ENCODE measurements around the gene PROZ. TPM values are rescaled to one million over a fixed set of nuclear protein-coding genes. Genes with fewer than 3 reads are reported as not detected.

The PROZ gene
- polyA plus RNA-seq, 1 experiment = not detected

GRCh38 chr13:113122550-113123225 lies 35.8 kb upstream of the PROZ start, which contains the start of gene F10:
F10 (plus strand) TSS chr13:113122799; CDS start chr13:113122856, 57 bp downstream.
- peak within 1 kb of the TSS; percentile 32 for H3K4me3 ChIP-seq (ENCODE audit: low read depth, low read length)
- TF ChIP-seq CTCF (IDR thresholded peaks at IDR 0.05; ENCODE audit: insufficient read depth, low read depth, low read length) = no peak
- no peaks in the 10 kb centered on the region for H3K36me3 ChIP-seq (ENCODE audit: control insufficient read depth, insufficient read depth, low read length)
- CTCF ChIA-PET = interaction anchor here (1.0 to 2.4 kb wide), 3 partner anchors 9 to 55 kb away, joined by 3 to 11 read pairs (median 5); no protein-coding TSS in a partner anchor
- H3K27me3 ChIP-seq (ENCODE audit: control insufficient read depth, insufficient read depth, low read length) = peaks cover under 1% of the 10 kb centered on the region; the same call in 1 of the 2 replicates
- POLR2A ChIA-PET = no interaction called here
- peak; percentile 34 for DNase-seq (ENCODE audit: low read depth)

DNA sequence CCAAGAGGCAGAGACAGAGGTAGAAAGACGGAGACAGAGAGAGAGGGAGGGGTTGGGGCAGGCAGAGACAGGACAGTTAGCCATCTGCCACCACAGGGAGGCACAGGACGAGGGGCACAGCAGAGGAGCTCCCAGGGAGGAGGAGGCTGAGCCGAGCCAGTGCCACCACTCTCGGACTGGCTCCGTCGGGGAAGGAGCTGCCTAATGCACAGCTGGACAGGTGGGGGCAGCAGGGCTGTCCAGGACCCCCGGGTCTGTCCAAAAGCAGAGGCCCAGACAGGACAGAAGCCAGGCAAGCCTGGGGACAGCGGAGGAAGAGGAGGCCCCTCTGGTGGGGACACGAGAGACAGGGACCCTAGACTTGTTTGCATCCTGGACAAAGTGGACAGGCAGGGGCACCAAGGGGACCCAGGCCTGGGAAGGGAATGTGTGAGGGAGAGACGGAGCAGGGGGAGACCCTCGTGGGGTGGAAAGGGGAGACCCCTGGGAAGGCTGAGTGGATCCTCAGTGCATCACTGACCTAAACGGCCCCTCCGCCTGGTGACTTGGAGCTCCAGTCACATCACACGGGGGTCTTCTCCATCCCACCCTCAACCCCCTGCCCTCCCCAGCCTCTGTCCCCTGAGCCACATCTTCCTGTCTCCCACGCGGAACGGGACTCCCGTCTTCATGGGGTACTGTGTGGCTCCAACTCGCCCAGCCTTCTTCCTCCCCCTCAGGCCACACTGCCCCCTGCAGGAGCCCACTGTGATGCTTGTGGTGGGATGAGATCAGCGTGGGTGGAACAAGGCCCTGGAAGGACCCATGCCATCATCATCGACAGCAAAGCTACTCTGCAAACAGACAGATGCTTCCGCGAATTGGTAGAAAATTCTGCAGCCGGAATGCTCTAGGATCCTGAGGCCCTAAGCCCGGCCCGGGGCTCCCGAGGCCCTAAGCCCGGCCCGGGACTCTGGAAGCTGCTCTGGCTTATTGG lies 34.9 kb upstream of the PROZ start:
- no peak for DNase-seq (ENCODE audit: low read depth)
- POLR2A ChIA-PET = interaction anchor here (0.6 kb wide), 1 partner anchor 256 kb away, joined by 3 read pairs; no protein-coding TSS in a partner anchor

DNA sequence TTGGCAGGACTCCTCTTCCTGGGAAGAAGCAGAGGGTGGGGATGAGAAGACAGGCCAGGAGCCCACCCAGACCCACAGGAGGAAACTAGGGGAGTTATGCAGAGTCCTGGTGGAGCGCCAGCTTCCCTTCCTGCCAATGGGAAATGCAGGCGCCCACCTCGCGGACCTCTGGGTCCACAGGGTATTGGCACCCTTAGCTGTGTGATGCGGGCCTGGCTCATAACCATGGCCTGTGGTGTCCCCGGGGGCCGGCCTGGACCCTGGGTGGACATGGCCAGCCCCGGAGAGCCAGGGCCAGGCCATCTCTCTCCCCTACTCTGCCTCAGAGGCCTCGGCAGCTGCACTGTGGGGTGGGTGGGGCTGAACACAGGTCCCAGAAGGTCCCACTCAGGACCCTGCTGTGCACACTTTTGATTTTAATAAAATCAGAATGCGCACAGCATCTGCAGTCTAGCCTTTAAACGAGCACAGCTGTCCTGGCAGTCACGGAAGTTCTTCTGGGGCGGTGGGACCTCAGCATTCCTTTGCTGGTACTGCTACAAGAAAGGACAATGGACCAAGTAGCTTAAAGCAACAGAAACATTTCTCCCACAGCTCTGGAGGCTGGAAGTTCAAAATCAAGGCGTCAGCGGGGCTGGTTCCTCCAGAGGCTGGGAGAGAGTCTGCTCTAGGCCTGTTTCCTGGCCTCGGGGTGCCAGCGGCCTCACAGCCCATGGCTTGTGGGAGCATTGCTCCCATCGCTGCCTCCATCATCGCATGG lies 34.1 kb upstream of the PROZ start:
- POLR2A ChIA-PET = no interaction called here
- no peak for DNase-seq (ENCODE audit: low read depth)

More for the DNA sequence above, 34.9 kb upstream of the PROZ start:
- TF ChIP-seq CTCF (IDR thresholded peaks at IDR 0.05; ENCODE audit: insufficient read depth, low read depth, low read length) = peak; percentile 31; the same call in 1 of the 2 replicates
- H3K4me3 ChIP-seq (ENCODE audit: low read depth, low read length) = peak overlapping the region; percentile 32
- CTCF ChIA-PET = interaction anchor here (1.2 to 2.4 kb wide), 4 partner anchors 9 to 88 kb away, joined by 3 to 11 read pairs (median 4); no protein-coding TSS in a partner anchor
- no peaks in the 10 kb centered on the region for H3K36me3 ChIP-seq (ENCODE audit: control insufficient read depth, insufficient read depth, low read length)
- H3K27me3 ChIP-seq (ENCODE audit: control insufficient read depth, insufficient read depth, low read length) = peaks cover 1% of the 10 kb centered on the region; the same call in 1 of the 2 replicates

GRCh38 chr13:113125506-113126264 lies 32.8 kb upstream of the PROZ start:
- Histone ChIP-seq H3K27me3 (ENCODE audit: control insufficient read depth, insufficient read depth, low read length) (peaks cover 1% of the 10 kb centered on the region; the same call in 1 of the 2 replicates), H3K4me3 (ENCODE audit: low read depth, low read length) (no peak overlapping the region), H3K36me3 (ENCODE audit: control insufficient read depth, insufficient read depth, low read length) (no peaks in the 10 kb centered on the region)
- CTCF ChIA-PET = no interaction called here
- no peak for DNase-seq (ENCODE audit: low read depth)
- POLR2A ChIA-PET = no interaction called here
- no peak for TF ChIP-seq CTCF (IDR thresholded peaks at IDR 0.05; ENCODE audit: insufficient read depth, low read depth, low read length)

More for the DNA sequence above, 34.1 kb upstream of the PROZ start:
- Histone ChIP-seq H3K36me3 (ENCODE audit: control insufficient read depth, insufficient read depth, low read length) (no peaks in the 10 kb centered on the region), H3K4me3 (ENCODE audit: low read depth, low read length) (no peak overlapping the region), H3K27me3 (ENCODE audit: control insufficient read depth, insufficient read depth, low read length) (peaks cover 1% of the 10 kb centered on the region; the same call in 1 of the 2 replicates)
- CTCF ChIA-PET = interaction anchor here (1.2 to 2.4 kb wide), 4 partner anchors 8 to 89 kb away, joined by 3 to 11 read pairs (median 4); no protein-coding TSS in a partner anchor
- no peak for TF ChIP-seq CTCF (IDR thresholded peaks at IDR 0.05; ENCODE audit: insufficient read depth, low read depth, low read length)
